Karpas-422 (cell line): ENCODE measurements around the gene ANKRD16. TPM values are rescaled to one million over a fixed set of nuclear protein-coding genes. Genes with fewer than 3 reads are reported as not detected.

ENCODE experiments used
- DNase-seq: peaks from one replicate; pipeline ENCODE4 v3.0.0-alpha.2; 2015
- H2AFZ ChIP-seq: fragments of 200-600 bp; sonication (generic); 2 replicates; pipeline ENCODE4 v1.6.1; 2014; ENCODE audit warnings: antibody characterized with exemption, low read length, mixed read lengths
- H3K27ac ChIP-seq: fragments of 200-600 bp; sonication (generic); 2 replicates; pipeline ENCODE4 v1.5.1; 2014; ENCODE audit warnings: mild to moderate bottlenecking, low read length, moderate library complexity
- H3K27me3 ChIP-seq: fragments of 200-600 bp; sonication (generic); 2 replicates; pipeline ENCODE4 v1.6.1; 2014; ENCODE audit warnings: low read length, mixed read lengths
- H3K36me3 ChIP-seq: fragments of 200-600 bp; sonication (generic); 2 replicates; pipeline ENCODE4 v1.6.1; 2014; ENCODE audit warnings: low read length, mixed read lengths; ENCODE audit not compliant: insufficient read depth
- H3K4me1 ChIP-seq: fragments of 200-600 bp; sonication (generic); 2 replicates; pipeline ENCODE4 v1.6.1; 2014; ENCODE audit warnings: mild to moderate bottlenecking, low read length, mixed read lengths
- H3K4me2 ChIP-seq: fragments of 200-600 bp; sonication (generic); 2 replicates; pipeline ENCODE4 v1.6.1; 2014; ENCODE audit warnings: low read length, low read depth, mild to moderate bottlenecking; ENCODE audit not compliant: poor library complexity, severe bottlenecking
- H3K4me3 ChIP-seq: fragments of 200-600 bp; sonication (generic); 2 replicates; pipeline ENCODE4 v1.5.1; 2014; ENCODE audit warnings: mild to moderate bottlenecking, antibody characterized with exemption, low read length, mixed read lengths
- H3K79me2 ChIP-seq: fragments of 200-600 bp; sonication (generic); 2 replicates; pipeline ENCODE4 v1.6.1; 2014; ENCODE audit warnings: mild to moderate bottlenecking, low read length, mixed read lengths
- H3K9ac ChIP-seq: fragments of 200-600 bp; sonication (generic); 2 replicates; pipeline ENCODE4 v1.6.0; 2014; ENCODE audit warnings: low read length
- H3K9me2 ChIP-seq: fragments of 200-600 bp; sonication (generic), shearing (Covaris generic); replicated peaks from 2 replicates; pipeline ENCODE4 v1.6.0; 2014; ENCODE audit warnings: mild to moderate bottlenecking, low read length, moderate library complexity; ENCODE audit not compliant: insufficient read depth
- H3K9me3 ChIP-seq: fragments of 300-700, 200-600 bp; sonication (generic); 2 replicates; pipeline ENCODE4 v1.6.1; 2014; ENCODE audit warnings: low read length, mixed read lengths
- H4K20me1 ChIP-seq: fragments of 200-600 bp; sonication (generic); 2 replicates; pipeline ENCODE4 v1.6.1; 2014; ENCODE audit warnings: mild to moderate bottlenecking, antibody characterized with exemption, low read length, low read depth; ENCODE audit not compliant: insufficient read depth
- total RNA-seq: library from RNA; depleted of rRNA; stranded (reverse); fragments of >200 nt; shearing (Covaris generic); gene quantifications from 2 replicates; pipeline ENCODE4 v1.2.3, GENCODE V29; 2014; ENCODE audit warnings: low replicate concordance

Gene ANKRD16
- total RNA-seq, 1 experiment from 2014 or later: 12.8 TPM

- Histone ChIP-seq H2AFZ (no peak overlapping the region), H3K9me2 (no peaks in the 10 kb centered on the region), H3K4me1 (no peaks in the 10 kb centered on the region), H3K27ac (no peak overlapping the region), H3K4me3 (no peak overlapping the region), H3K27me3 (no peaks in the 10 kb centered on the region), H3K79me2 (no peaks in the 10 kb centered on the region), H4K20me1 (no peaks in the 10 kb centered on the region), H3K9me3 (no peaks in the 10 kb centered on the region), H3K36me3 (peaks cover 31% of the 10 kb centered on the region), H3K4me2 (no peak overlapping the region), H3K9ac (no peak overlapping the region)
- no peak for DNase-seq
These were observed 37.6 kb upstream of the ANKRD16 start for GRCh38 chr10:5927306-5927705.

- no peaks in the 10 kb centered on the region for H3K9me3 ChIP-seq
- H3K9ac ChIP-seq: no peak overlapping the region
- H3K27me3 ChIP-seq: no peaks in the 10 kb centered on the region
- H3K9me2 ChIP-seq: no peaks in the 10 kb centered on the region
- no peak overlapping the region for H2AFZ ChIP-seq
- no peak overlapping the region for H3K27ac ChIP-seq
- no peak overlapping the region for H3K4me2 ChIP-seq
- no peak for DNase-seq
- no peaks in the 10 kb centered on the region for H3K79me2 ChIP-seq
- H4K20me1 ChIP-seq: no peaks in the 10 kb centered on the region
- H3K4me1 ChIP-seq: no peaks in the 10 kb centered on the region
- H3K4me3 ChIP-seq: no peak overlapping the region
- peaks cover 39% of the 10 kb centered on the region for H3K36me3 ChIP-seq
These were observed 35.2 kb upstream of the ANKRD16 start for GRCh38 chr10:5924889-5925288.

- Histone ChIP-seq H3K9me2 (no peaks in the 10 kb centered on the region), H2AFZ (no peak overlapping the region), H3K36me3 (peaks cover 42% of the 10 kb centered on the region), H3K9me3 (no peaks in the 10 kb centered on the region), H3K27ac (no peak overlapping the region), H3K4me2 (no peak overlapping the region), H3K9ac (no peak overlapping the region), H3K79me2 (no peaks in the 10 kb centered on the region), H3K4me1 (no peaks in the 10 kb centered on the region), H3K4me3 (no peak overlapping the region), H4K20me1 (no peaks in the 10 kb centered on the region), H3K27me3 (no peaks in the 10 kb centered on the region)
- no peak for DNase-seq
These were observed 32.1 kb upstream of the ANKRD16 start for GRCh38 chr10:5921746-5922145.

- Histone ChIP-seq H3K9me2 (no peaks in the 10 kb centered on the region), H3K79me2 (no peaks in the 10 kb centered on the region), H4K20me1 (no peaks in the 10 kb centered on the region), H3K4me1 (no peaks in the 10 kb centered on the region), H3K27ac (no peak overlapping the region), H3K36me3 (peaks cover 54% of the 10 kb centered on the region; the same call in 1 of the 2 replicates), H3K27me3 (no peaks in the 10 kb centered on the region), H3K9ac (no peak overlapping the region), H3K4me3 (no peak overlapping the region), H3K4me2 (no peak overlapping the region), H2AFZ (no peak overlapping the region), H3K9me3 (no peaks in the 10 kb centered on the region)
- no peak for DNase-seq
These were observed 29.9 kb upstream of the ANKRD16 start for GRCh38 chr10:5919568-5919967.

- Histone ChIP-seq H2AFZ (no peak overlapping the region), H3K27ac (no peak overlapping the region), H3K9me2 (no peaks in the 10 kb centered on the region), H3K27me3 (no peaks in the 10 kb centered on the region), H4K20me1 (no peaks in the 10 kb centered on the region), H3K4me3 (no peak overlapping the region), H3K4me2 (no peak overlapping the region), H3K9me3 (no peaks in the 10 kb centered on the region), H3K36me3 (peaks cover 59% of the 10 kb centered on the region; the same call in 1 of the 2 replicates), H3K9ac (no peak overlapping the region), H3K4me1 (no peaks in the 10 kb centered on the region), H3K79me2 (no peaks in the 10 kb centered on the region)
- no peak for DNase-seq
These were observed 29.1 kb upstream of the ANKRD16 start for GRCh38 chr10:5918763-5919162.

- no peaks in the 10 kb centered on the region for H3K9me2 ChIP-seq
- peaks cover 59% of the 10 kb centered on the region; the same call in 1 of the 2 replicates for H3K36me3 ChIP-seq
- no peak overlapping the region for H3K4me3 ChIP-seq
- no peaks in the 10 kb centered on the region for H4K20me1 ChIP-seq
- no peaks in the 10 kb centered on the region for H3K4me1 ChIP-seq
- DNase-seq: no peak
- H3K9ac ChIP-seq: no peak overlapping the region
- H3K9me3 ChIP-seq: no peaks in the 10 kb centered on the region
- no peak overlapping the region for H3K4me2 ChIP-seq
- no peaks in the 10 kb centered on the region for H3K79me2 ChIP-seq
- H3K27ac ChIP-seq: no peak overlapping the region
- H2AFZ ChIP-seq: no peak overlapping the region
- H3K27me3 ChIP-seq: no peaks in the 10 kb centered on the region
These were observed 27.6 kb upstream of the ANKRD16 start for GRCh38 chr10:5917305-5917704.

GRCh38 chr10:5915451-5915850 is 25.8 kb upstream of the ANKRD16 start:
- Histone ChIP-seq H3K4me1 (no peaks in the 10 kb centered on the region), H3K9me3 (no peaks in the 10 kb centered on the region), H3K4me3 (no peak overlapping the region), H3K9ac (no peak overlapping the region), H3K9me2 (no peaks in the 10 kb centered on the region), H3K27me3 (no peaks in the 10 kb centered on the region), H4K20me1 (no peaks in the 10 kb centered on the region), H3K27ac (no peak overlapping the region), H3K79me2 (no peaks in the 10 kb centered on the region), H3K36me3 (peaks cover 55% of the 10 kb centered on the region; the same call in 1 of the 2 replicates), H3K4me2 (no peak overlapping the region), H2AFZ (no peak overlapping the region)
- DNase-seq: no peak

GRCh38 chr10:5913736-5914135 is 24.0 kb upstream of the ANKRD16 start:
- no peaks in the 10 kb centered on the region for H4K20me1 ChIP-seq
- H3K4me3 ChIP-seq: no peak overlapping the region
- peaks cover 51% of the 10 kb centered on the region; the same call in 1 of the 2 replicates for H3K36me3 ChIP-seq
- H3K79me2 ChIP-seq: no peaks in the 10 kb centered on the region
- no peaks in the 10 kb centered on the region for H3K9me3 ChIP-seq
- no peaks in the 10 kb centered on the region for H3K4me1 ChIP-seq
- no peak overlapping the region for H3K9ac ChIP-seq
- no peak for DNase-seq
- H2AFZ ChIP-seq: no peak overlapping the region
- no peaks in the 10 kb centered on the region for H3K27me3 ChIP-seq
- no peak overlapping the region for H3K4me2 ChIP-seq
- H3K27ac ChIP-seq: no peak overlapping the region
- H3K9me2 ChIP-seq: no peaks in the 10 kb centered on the region

- no peaks in the 10 kb centered on the region for H3K9me2 ChIP-seq
- no peak overlapping the region for H3K27ac ChIP-seq
- H4K20me1 ChIP-seq: no peaks in the 10 kb centered on the region
- no peak overlapping the region for H3K4me2 ChIP-seq
- DNase-seq: no peak
- H3K36me3 ChIP-seq: peaks cover 37% of the 10 kb centered on the region; the same call in 1 of the 2 replicates
- no peak overlapping the region for H3K9ac ChIP-seq
- no peaks in the 10 kb centered on the region for H3K27me3 ChIP-seq
- H3K4me3 ChIP-seq: no peak overlapping the region
- no peaks in the 10 kb centered on the region for H3K4me1 ChIP-seq
- H3K79me2 ChIP-seq: peaks cover 4% of the 10 kb centered on the region
- no peak overlapping the region for H2AFZ ChIP-seq
- no peaks in the 10 kb centered on the region for H3K9me3 ChIP-seq
These were observed 22.0 kb upstream of the ANKRD16 start for GRCh38 chr10:5911670-5912069.
